AG04450 (cell line): ENCODE measurements around the gene SLC7A14. TPM values are rescaled to one million over a fixed set of nuclear protein-coding genes. Genes with fewer than 3 reads are reported as not detected.

ENCODE experiments used
- CTCF ChIA-PET: fragments of 300-600, 350-600 bp; formaldehyde crosslinking; extraction: SDS; loops from one replicate; lab custom pipeline; 2022; ENCODE audit warnings: antibody characterized with exemption, inconsistent platforms; lab: Charles Lee
- POLR2A ChIA-PET: fragments of 350-600 bp; formaldehyde crosslinking; extraction: SDS; loops from one replicate; lab custom pipeline; 2021; ENCODE audit warnings: antibody characterized with exemption, inconsistent platforms; lab: Yijun Ruan, JAX
- DNase-seq: peaks from one replicate; pipeline ENCODE4 v3.0.0-alpha.2; 2011; ENCODE audit warnings: low read depth, low spot score
- H3K27ac ChIP-seq: one replicate; pipeline ENCODE4 v1.5.1; 2012; ENCODE audit warnings: low read depth, low read length, control low read depth
- H3K27me3 ChIP-seq: one replicate; pipeline ENCODE4 v1.6.0; 2012; ENCODE audit warnings: low read length; ENCODE audit not compliant: control insufficient read depth, insufficient read depth
- H3K4me3 ChIP-seq: 2 replicates; pipeline ENCODE4 v1.5.1; 2011; ENCODE audit warnings: mild to moderate bottlenecking, low read depth, low read length, control low read depth
- H3K9me3 ChIP-seq: 2 replicates; pipeline ENCODE4 v1.5.1; 2012; ENCODE audit warnings: low read length; ENCODE audit not compliant: control insufficient read depth, insufficient read depth
- polyA plus RNA-seq: library from polyadenylated mRNA; depleted of rRNA; stranded (reverse); fragments of >200 nt; gene quantifications from 2 replicates; pipeline ENCODE4 v1.2.3, GENCODE V29; 2011
- TF ChIP-seq, protein P1 (sequence below): IDR thresholded peaks from 2 replicates; pipeline ENCODE4 v1.5.1; 2011; ENCODE audit warnings: low read depth, low read length, control low read depth, inconsistent platforms

Gene SLC7A14
- polyA plus RNA-seq, 1 experiment = 2.3 TPM

DNA sequence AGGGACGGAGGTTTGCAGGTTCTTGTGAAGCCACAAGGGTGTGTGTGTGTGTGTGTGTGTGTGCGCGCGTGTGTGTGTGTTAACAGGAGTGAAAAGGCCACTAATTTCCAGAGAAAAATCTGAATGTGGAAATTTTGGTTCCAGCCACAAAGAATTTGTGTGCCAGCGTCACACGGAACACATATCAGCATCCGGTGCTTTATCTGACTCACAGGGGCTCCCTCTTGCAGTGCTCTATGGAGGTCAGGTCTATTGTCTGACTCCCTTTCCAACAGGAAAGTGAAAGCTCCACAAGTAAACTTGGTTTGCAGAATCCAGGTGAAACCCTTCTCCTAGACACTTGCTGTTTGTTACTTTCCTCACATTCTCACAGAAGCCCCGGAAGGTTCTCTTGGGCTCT is 161.0 kb downstream of the SLC7A14 start:
- Histone ChIP-seq H3K27ac (no peak overlapping the region), H3K27me3 (no peaks in the 10 kb centered on the region), H3K4me3 (no peak overlapping the region), H3K9me3 (peaks cover 4% of the 10 kb centered on the region; the same call in 1 of the 2 replicates)
- CTCF ChIA-PET = interaction anchor here (1.6 kb wide), 1 partner anchor 11 kb away, joined by 5 read pairs; no protein-coding TSS in a partner anchor
- DNase-seq = no peak
- TF ChIP-seq, protein P1, sequence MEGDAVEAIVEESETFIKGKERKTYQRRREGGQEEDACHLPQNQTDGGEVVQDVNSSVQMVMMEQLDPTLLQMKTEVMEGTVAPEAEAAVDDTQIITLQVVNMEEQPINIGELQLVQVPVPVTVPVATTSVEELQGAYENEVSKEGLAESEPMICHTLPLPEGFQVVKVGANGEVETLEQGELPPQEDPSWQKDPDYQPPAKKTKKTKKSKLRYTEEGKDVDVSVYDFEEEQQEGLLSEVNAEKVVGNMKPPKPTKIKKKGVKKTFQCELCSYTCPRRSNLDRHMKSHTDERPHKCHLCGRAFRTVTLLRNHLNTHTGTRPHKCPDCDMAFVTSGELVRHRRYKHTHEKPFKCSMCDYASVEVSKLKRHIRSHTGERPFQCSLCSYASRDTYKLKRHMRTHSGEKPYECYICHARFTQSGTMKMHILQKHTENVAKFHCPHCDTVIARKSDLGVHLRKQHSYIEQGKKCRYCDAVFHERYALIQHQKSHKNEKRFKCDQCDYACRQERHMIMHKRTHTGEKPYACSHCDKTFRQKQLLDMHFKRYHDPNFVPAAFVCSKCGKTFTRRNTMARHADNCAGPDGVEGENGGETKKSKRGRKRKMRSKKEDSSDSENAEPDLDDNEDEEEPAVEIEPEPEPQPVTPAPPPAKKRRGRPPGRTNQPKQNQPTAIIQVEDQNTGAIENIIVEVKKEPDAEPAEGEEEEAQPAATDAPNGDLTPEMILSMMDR = no peak
- POLR2A ChIA-PET = no interaction called here

DNA sequence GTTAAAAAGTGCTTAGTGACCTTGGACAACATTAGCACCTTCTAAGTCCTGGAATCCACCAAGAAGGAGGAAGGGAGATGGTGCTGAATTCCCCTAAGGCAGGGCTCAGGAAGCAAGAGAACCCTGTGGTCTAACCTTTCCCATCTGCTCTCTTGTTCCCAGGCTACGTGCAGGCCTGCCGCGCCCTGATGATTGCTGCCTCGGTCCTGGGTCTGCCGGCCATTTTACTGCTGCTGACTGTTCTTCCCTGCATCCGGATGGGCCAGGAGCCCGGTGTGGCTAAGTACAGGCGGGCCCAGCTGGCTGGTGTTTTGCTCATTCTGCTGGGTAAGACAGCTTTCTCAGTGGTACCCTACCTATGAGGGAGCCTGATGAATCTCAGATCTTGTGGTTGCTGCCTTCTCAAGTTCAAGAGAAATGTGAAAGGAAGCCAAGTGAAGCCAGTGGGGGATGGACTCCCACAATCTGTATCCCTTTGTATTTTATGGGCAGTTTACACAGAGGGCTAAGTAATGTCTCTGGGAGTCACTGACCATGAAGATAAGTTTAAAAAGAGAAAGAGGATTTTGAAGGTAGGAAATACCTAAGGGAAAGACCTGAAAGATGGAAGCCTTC is 162.8 kb downstream of the SLC7A14 start:
- Histone ChIP-seq H3K9me3 (peaks cover 9% of the 10 kb centered on the region; the same call in 1 of the 2 replicates), H3K27ac (no peak overlapping the region), H3K4me3 (peak overlapping the region; percentile 94), H3K27me3 (no peaks in the 10 kb centered on the region)
- ChIA-PET CTCF (interaction anchor here (1.2 to 2.6 kb wide), 2 partner anchors 9 to 389 kb away, joined by 4 to 17 read pairs; no protein-coding TSS in a partner anchor), POLR2A (interaction anchor here (0.6 kb wide), 1 partner anchor 379 kb away, joined by 3 read pairs; no protein-coding TSS in a partner anchor)
- no peak for DNase-seq
- TF ChIP-seq, protein P1 = no peak

DNA sequence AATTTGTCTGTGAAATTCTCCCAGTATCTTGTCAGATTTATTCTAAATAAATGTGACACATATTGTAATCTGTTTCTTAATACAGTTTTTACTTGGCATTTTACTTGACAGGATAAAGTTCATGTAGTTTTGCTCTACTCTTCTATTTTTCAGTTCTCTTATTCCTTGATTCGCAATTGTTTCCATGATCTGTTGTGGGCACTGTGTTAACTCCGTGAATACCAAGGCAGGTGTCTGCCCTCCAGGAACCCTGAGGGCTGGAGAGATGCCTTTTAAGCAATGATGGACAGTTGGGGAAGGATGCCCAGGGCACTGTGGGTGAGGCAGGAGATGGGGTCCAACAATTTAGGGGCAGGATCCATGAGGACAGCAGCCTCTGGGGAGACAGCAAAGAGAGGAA is 164.1 kb downstream of the SLC7A14 start:
- peak overlapping the region; percentile 94 for H3K4me3 ChIP-seq
- H3K9me3 ChIP-seq = peaks cover 9% of the 10 kb centered on the region; the same call in 1 of the 2 replicates
- CTCF ChIA-PET = interaction anchor here (0.9 kb wide), 1 partner anchor 381 kb away, joined by 3 read pairs; no protein-coding TSS in a partner anchor
- TF ChIP-seq, protein P1 = no peak
- POLR2A ChIA-PET = no interaction called here
- no peak for DNase-seq
- H3K27me3 ChIP-seq = no peaks in the 10 kb centered on the region
- peak overlapping the region; percentile 21 for H3K27ac ChIP-seq

DNA sequence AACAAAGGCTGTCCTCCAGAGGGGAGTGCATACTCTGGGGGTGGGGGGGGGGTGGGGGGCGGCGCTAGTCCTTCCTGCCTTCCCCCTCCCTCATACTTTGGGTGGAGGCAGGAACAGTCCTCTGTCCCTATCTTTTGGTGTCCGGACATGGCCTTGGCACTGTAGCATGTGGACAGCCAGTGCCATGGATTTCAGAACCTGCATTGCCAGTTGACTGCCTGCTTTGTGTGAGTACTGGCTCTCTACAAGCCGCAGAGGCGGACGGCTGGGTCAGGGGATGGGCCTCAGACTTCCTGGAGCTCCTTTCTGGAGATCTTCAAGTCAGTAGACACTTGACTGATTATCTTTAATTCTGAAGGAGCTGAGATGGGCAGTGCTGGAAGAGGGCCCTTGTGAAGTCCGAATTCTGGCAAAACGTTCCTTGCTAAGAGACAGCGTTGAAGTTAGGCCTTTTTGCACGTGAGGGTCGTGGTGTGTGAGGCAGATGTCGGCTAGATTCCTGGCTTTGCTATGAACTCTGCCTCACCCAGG is 164.7 kb downstream of the SLC7A14 start:
- Histone ChIP-seq H3K27me3 (no peaks in the 10 kb centered on the region), H3K4me3 (peak overlapping the region; percentile 94), H3K9me3 (peaks cover 9% of the 10 kb centered on the region; the same call in 1 of the 2 replicates), H3K27ac (no peak overlapping the region)
- TF ChIP-seq, protein P1 = no peak
- DNase-seq = no peak
- ChIA-PET POLR2A (no interaction called here), CTCF (no interaction called here)
